Mesenchymal stem cell (in vitro differentiated cells and primary cell): ENCODE measurements around the gene ANO7.

Experiments used
- DNase-seq: peaks from one replicate; pipeline ENCODE4 v3.0.0-alpha.2; 2013
- H2AFZ ChIP-seq: one replicate; pipeline ENCODE4 v1.6.1; 2013; ENCODE audit warnings: low read depth, mild to moderate bottlenecking, control low read depth, inconsistent platforms, low read length, moderate library complexity
- H2AK5ac ChIP-seq: 2 replicates; pipeline ENCODE4 v1.6.1; 2013; ENCODE audit warnings: low read length, moderate library complexity, mild to moderate bottlenecking, inconsistent platforms; ENCODE audit not compliant: severe bottlenecking
- H2BK120ac ChIP-seq: one replicate; pipeline ENCODE4 v1.6.1; 2013; ENCODE audit warnings: low read depth, mild to moderate bottlenecking, inconsistent platforms, low read length, moderate library complexity
- H2BK12ac ChIP-seq, 2 experiments: one replicate each; pipeline ENCODE4 v1.6.1; 2013; ENCODE audit warnings: inconsistent platforms in 2 of 2, low read length in 2 of 2, mild to moderate bottlenecking in 2 of 2, moderate library complexity in 2 of 2, control low read depth in 1 of 2
- H2BK15ac ChIP-seq: one replicate; pipeline ENCODE4 v1.6.1; 2013; ENCODE audit warnings: mild to moderate bottlenecking, low read depth, inconsistent platforms; ENCODE audit not compliant: poor library complexity, severe bottlenecking
- H2BK5ac ChIP-seq: 2 replicates; pipeline ENCODE4 v1.6.1; 2013; ENCODE audit warnings: low read depth, mild to moderate bottlenecking, low read length, control low read depth, inconsistent platforms; ENCODE audit not compliant: poor library complexity, severe bottlenecking
- H3K14ac ChIP-seq, 2 experiments: one replicate each; pipeline ENCODE4 v1.6.1; 2013; ENCODE audit warnings: inconsistent platforms in 2 of 2, low read length in 2 of 2, control low read depth in 1 of 2, mild to moderate bottlenecking in 1 of 2, moderate library complexity in 1 of 2
- H3K18ac ChIP-seq, 2 experiments: one replicate each; pipeline ENCODE4 v1.6.1; 2013; ENCODE audit warnings: inconsistent platforms in 2 of 2, low read length in 2 of 2, control low read depth in 1 of 2, low read depth in 1 of 2, mild to moderate bottlenecking in 1 of 2
- H3K23ac ChIP-seq, 2 experiments: one replicate each; pipeline ENCODE4 v1.6.1; 2013; ENCODE audit warnings: inconsistent platforms in 2 of 2, low read length in 2 of 2, mild to moderate bottlenecking in 2 of 2, moderate library complexity in 2 of 2, control low read depth in 1 of 2
- H3K27ac ChIP-seq: 2 replicates; pipeline ENCODE4 v1.5.1; 2013; ENCODE audit warnings: mild to moderate bottlenecking, moderate library complexity, low read length, control low read depth, inconsistent platforms; ENCODE audit not compliant: poor library complexity, severe bottlenecking
- H3K27me3 ChIP-seq, 2 experiments: 2 replicates each; pipeline versions ENCODE4 v1.6.1 to v1.7.0; 2013; ENCODE audit warnings: low read length in 2 of 2, mild to moderate bottlenecking in 2 of 2, moderate library complexity in 2 of 2, control low read depth in 1 of 2, inconsistent platforms in 1 of 2; ENCODE audit not compliant: control insufficient read depth in 1 of 2, insufficient read depth in 1 of 2
- H3K36me3 ChIP-seq, 2 experiments: 2 replicates each; pipeline versions ENCODE4 v1.6.1 to v1.7.0; 2013; ENCODE audit warnings: low read length in 2 of 2, control low read depth in 1 of 2, inconsistent platforms in 1 of 2, low read depth in 1 of 2, mild to moderate bottlenecking in 1 of 2; ENCODE audit not compliant: insufficient read depth in 2 of 2, control insufficient read depth in 1 of 2
- H3K4ac ChIP-seq, 2 experiments: one replicate each; pipeline ENCODE4 v1.6.1; 2013; ENCODE audit warnings: inconsistent platforms in 2 of 2, low read length in 2 of 2, mild to moderate bottlenecking in 2 of 2, moderate library complexity in 2 of 2, control low read depth in 1 of 2, low read depth in 1 of 2
- H3K4me1 ChIP-seq: 2 replicates; pipeline ENCODE4 v1.6.1; 2013; ENCODE audit warnings: low read depth, low read length, control low read depth; ENCODE audit not compliant: control insufficient read depth, insufficient read depth
- H3K4me2 ChIP-seq: 2 replicates; pipeline ENCODE4 v1.6.1; 2013; ENCODE audit warnings: low read length, mild to moderate bottlenecking, inconsistent platforms; ENCODE audit not compliant: poor library complexity, severe bottlenecking
- H3K4me3 ChIP-seq, 2 experiments: 2 replicates each; pipeline versions ENCODE4 v1.5.1 to v1.7.0; 2013; ENCODE audit warnings: low read length in 2 of 2, mild to moderate bottlenecking in 2 of 2, control low read depth in 1 of 2, low read depth in 1 of 2; ENCODE audit not compliant: insufficient read depth in 1 of 2
- H3K79me1 ChIP-seq: replicated peaks from 2 replicates; pipeline ENCODE4 v1.6.1; 2013; ENCODE audit warnings: mild to moderate bottlenecking, control low read depth, low read length, inconsistent platforms; ENCODE audit not compliant: poor library complexity, severe bottlenecking
- H3K9ac ChIP-seq: 2 replicates; pipeline ENCODE4 v1.7.0; 2013; ENCODE audit warnings: mild to moderate bottlenecking, low read length, moderate library complexity
- H3K9me3 ChIP-seq: 2 replicates; pipeline ENCODE4 v1.7.0; 2013; ENCODE audit warnings: mild to moderate bottlenecking, low read length; ENCODE audit not compliant: control insufficient read depth
- H4K8ac ChIP-seq: one replicate; pipeline ENCODE4 v1.6.1; 2013; ENCODE audit warnings: inconsistent platforms, mild to moderate bottlenecking, low read length, moderate library complexity
- H4K91ac ChIP-seq: one replicate; pipeline ENCODE4 v1.6.1; 2013; ENCODE audit warnings: mild to moderate bottlenecking, low read length, inconsistent platforms
- WGBS: methylation state at CpG from one replicate; pipeline ENCODE4 v1.1.7; 2013; ENCODE audit warnings: mixed read lengths; 5-methylcytosine and 5-hydroxymethylcytosine counted together

The ANO7 gene

GRCh38 chr2:241177526-241178334 is 10.7 kb upstream of the ANO7 start:
- no peak for DNase-seq
- no peak overlapping the region for H2BK5ac ChIP-seq
- H3K14ac ChIP-seq: no peak overlapping the region
- no peak overlapping the region for H2BK15ac ChIP-seq
- WGBS: 94% methylated on average over 11 of the region's 12 CpGs
- peaks cover 4% of the 10 kb centered on the region for H3K79me1 ChIP-seq
- peaks cover 46 to 73% of the 10 kb centered on the region in 2 experiments for H3K36me3 ChIP-seq
- no peak overlapping the region for H4K8ac ChIP-seq
- H3K9me3 ChIP-seq: no peaks in the 10 kb centered on the region
- H2BK120ac ChIP-seq: no peak overlapping the region
- no peak overlapping the region for H3K23ac ChIP-seq
- no peak overlapping the region for H3K4me3 ChIP-seq
- no peak overlapping the region for H3K18ac ChIP-seq
- no peak overlapping the region for H2AFZ ChIP-seq
- no peaks in the 10 kb centered on the region for H3K4me1 ChIP-seq
- peak overlapping the region; percentile 25 for H4K91ac ChIP-seq
- no peak overlapping the region for H3K4ac ChIP-seq
- H3K27me3 ChIP-seq: no peaks in the 10 kb centered on the region
- no peak overlapping the region for H2AK5ac ChIP-seq
- no peak overlapping the region for H3K4me2 ChIP-seq
- no peak overlapping the region for H3K9ac ChIP-seq
- H2BK12ac ChIP-seq: no peak overlapping the region
- no peak overlapping the region for H3K27ac ChIP-seq

GRCh38 chr2:241178961-241179360 is 9.5 kb upstream of the ANO7 start:
- H3K4me3 ChIP-seq: no peak overlapping the region
- H3K4me1 ChIP-seq: no peaks in the 10 kb centered on the region

GRCh38 chr2:241179899-241180298 is 8.6 kb upstream of the ANO7 start:
- H4K8ac ChIP-seq: no peak overlapping the region
- H3K27ac ChIP-seq: no peak overlapping the region
- DNase-seq: no peak
- no peak overlapping the region for H2BK12ac ChIP-seq
- H3K4me3 ChIP-seq: no peak overlapping the region
- no peaks in the 10 kb centered on the region for H3K4me1 ChIP-seq
- H4K91ac ChIP-seq: no peak overlapping the region
- no peak overlapping the region for H3K14ac ChIP-seq
- no peak overlapping the region for H2BK5ac ChIP-seq
- no peak overlapping the region for H3K4me2 ChIP-seq
- no peak overlapping the region for H2AK5ac ChIP-seq
- no peak overlapping the region for H2AFZ ChIP-seq
- no peak overlapping the region for H2BK120ac ChIP-seq
- peaks cover 2% of the 10 kb centered on the region for H3K79me1 ChIP-seq
- H3K18ac ChIP-seq: no peak overlapping the region
- H3K23ac ChIP-seq: no peak overlapping the region
- H3K27me3 ChIP-seq: no peaks in the 10 kb centered on the region
- H2BK15ac ChIP-seq: no peak overlapping the region
- 100% methylated on average over 3 of the region's 4 CpGs for WGBS
- H3K4ac ChIP-seq: no peak overlapping the region
- H3K9me3 ChIP-seq: no peaks in the 10 kb centered on the region
- no peak overlapping the region for H3K9ac ChIP-seq
- H3K36me3 ChIP-seq: peaks cover 46 to 76% of the 10 kb centered on the region in 2 experiments

More at GRCh38 chr2:241178961-241179360, 9.5 kb upstream of the ANO7 start:
- H3K4ac ChIP-seq: no peak overlapping the region
- H2BK15ac ChIP-seq: no peak overlapping the region
- H3K9me3 ChIP-seq: no peaks in the 10 kb centered on the region
- no peak overlapping the region for H3K14ac ChIP-seq
- no peak overlapping the region for H2AFZ ChIP-seq
- peaks cover 4% of the 10 kb centered on the region for H3K79me1 ChIP-seq
- no peak overlapping the region for H4K8ac ChIP-seq
- no peak overlapping the region for H3K18ac ChIP-seq
- no peak overlapping the region for H2BK5ac ChIP-seq
- DNase-seq: no peak
- H2BK120ac ChIP-seq: no peak overlapping the region
- no peak overlapping the region for H3K9ac ChIP-seq
- no peak overlapping the region for H2BK12ac ChIP-seq
- H3K36me3 ChIP-seq: peaks cover 50 to 82% of the 10 kb centered on the region in 2 experiments
- WGBS: 68% methylated on average over 4 of the region's 4 CpGs
- H3K27ac ChIP-seq: no peak overlapping the region
- H4K91ac ChIP-seq: no peak overlapping the region
- no peak overlapping the region for H2AK5ac ChIP-seq
- H3K4me2 ChIP-seq: no peak overlapping the region
- H3K23ac ChIP-seq: no peak overlapping the region
- no peaks in the 10 kb centered on the region for H3K27me3 ChIP-seq

- Histone ChIP-seq H3K27ac (no peak overlapping the region), H3K18ac (no peak overlapping the region), H3K23ac (no peak overlapping the region), H2BK12ac (no peak overlapping the region), H2AK5ac (no peak overlapping the region), H3K14ac (no peak overlapping the region), H3K36me3 (peaks cover 46 to 70% of the 10 kb centered on the region in 2 experiments), H4K8ac (no peak overlapping the region), H3K9ac (no peak overlapping the region), H4K91ac (peak overlapping the region; percentile 34), H2BK120ac (no peak overlapping the region), H3K9me3 (no peaks in the 10 kb centered on the region), H3K79me1 (peaks cover 2% of the 10 kb centered on the region), H3K4me3 (no peak overlapping the region), H3K4ac (no peak overlapping the region), H2BK5ac (no peak overlapping the region), H3K4me1 (no peaks in the 10 kb centered on the region), H2AFZ (no peak overlapping the region), H3K4me2 (no peak overlapping the region), H3K27me3 (no peaks in the 10 kb centered on the region), H2BK15ac (no peak overlapping the region)
- 91% methylated on average over 12 of the region's 12 CpGs for WGBS
- no peak for DNase-seq
These were observed 8.0 kb upstream of the ANO7 start for GRCh38 chr2:241180495-241180894.
